GM12878 (cell line): ENCODE data around the gene SNW1. TPM values are rescaled to one million over a fixed set of nuclear protein-coding genes. Genes with fewer than 3 reads are reported as not detected.

Experiments
- ATAC-seq: fragments of 200-7000 bp; cut with Tn5 transposase; 3 replicates; pipeline ENCODE4 v1.9.1; 2020; ENCODE audit warnings: mild to moderate bottlenecking, moderate library complexity
- BruUV-seq: library from RNA; stranded (reverse); fragments of 400-500 nt; replicated peaks from 2 replicates; lab custom pipeline; 2021; lab: Mats Ljungman, UMichigan
- CTCF ChIA-PET: fragments of 300-600 bp; sonication (Branson Sonifier 250); formaldehyde crosslinking; extraction: SDS; loops from one replicate; lab custom pipeline; 2021; ENCODE audit warnings: inconsistent platforms; lab: Yijun Ruan, JAX
- POLR2A ChIA-PET: fragments of 350-600 bp; formaldehyde crosslinking; extraction: SDS; loops from one replicate; lab custom pipeline; 2021; ENCODE audit warnings: inconsistent platforms; lab: Charles Lee
- RAD21 ChIA-PET: fragments of 300-600 bp; sonication (Branson Sonifier 250); formaldehyde crosslinking; loops from one replicate; lab custom pipeline; 2023; ENCODE audit warnings: antibody characterized with exemption; ENCODE audit not compliant: unreplicated experiment; lab: Charles Lee
- SMC1A ChIA-PET: fragments of 300-600 bp; sonication (Branson Sonifier 250); formaldehyde crosslinking; loops from one replicate; lab custom pipeline; 2023; ENCODE audit not compliant: unreplicated experiment, uncharacterized antibody; lab: Charles Lee
- DNase-seq: peaks from one replicate; pipeline ENCODE4 v3.0.0-alpha.2; 2011; ENCODE audit warnings: low read depth, low spot score
- FAIRE-seq: peaks from 3 replicates; lab custom pipeline; 2011; peaks lifted over from hg19 to GRCh38; lab: Jason Lieb, UNC
- H2AFZ ChIP-seq: 2 replicates; pipeline ENCODE4 v1.6.0; 2011; ENCODE audit warnings: low read depth, low read length, control low read depth; ENCODE audit not compliant: control insufficient read depth
- H3K27ac ChIP-seq: 2 replicates; pipeline ENCODE4 v1.5.1; 2011; ENCODE audit warnings: control low read depth; ENCODE audit not compliant: control insufficient read depth, insufficient read depth
- H3K27me3 ChIP-seq, 2 experiments: replicated peaks in 1 of 2; 2 replicates each; pipeline versions ENCODE4 v1.6.0 to v1.6.1; 2011; ENCODE audit warnings: low read length in 1 of 2; ENCODE audit not compliant: control insufficient read depth in 2 of 2, insufficient read depth in 2 of 2
- H3K36me3 ChIP-seq, 2 experiments: 2 replicates each; pipeline ENCODE4 v1.5.1; 2011; ENCODE audit warnings: low read length in 1 of 2; ENCODE audit not compliant: control insufficient read depth in 2 of 2, insufficient read depth in 2 of 2
- H3K4me1 ChIP-seq: 2 replicates; pipeline ENCODE4 v1.6.1; 2011; ENCODE audit warnings: mild to moderate bottlenecking, low read length, moderate library complexity, mixed read lengths; ENCODE audit not compliant: control insufficient read depth, insufficient read depth
- H3K4me2 ChIP-seq: 2 replicates; pipeline ENCODE4 v1.6.0; 2011; ENCODE audit warnings: control low read depth; ENCODE audit not compliant: control insufficient read depth, insufficient read depth
- H3K4me3 ChIP-seq: fragments of 200-600 bp; sonication (generic); 2 replicates; pipeline ENCODE4 v1.5.1; 2016
- H3K79me2 ChIP-seq: 2 replicates; pipeline ENCODE4 v1.6.0; 2011; ENCODE audit warnings: low read length; ENCODE audit not compliant: control insufficient read depth, insufficient read depth
- H3K9ac ChIP-seq: 2 replicates; pipeline ENCODE4 v1.8.0; 2011; ENCODE audit warnings: low read length, control low read depth, mixed read lengths; ENCODE audit not compliant: control insufficient read depth, insufficient read depth
- H3K9me3 ChIP-seq: replicated peaks from 3 replicates; pipeline ENCODE4 v1.5.1; 2011; ENCODE audit warnings: mild to moderate bottlenecking, low read length; ENCODE audit not compliant: control insufficient read depth, insufficient read depth
- H4K20me1 ChIP-seq: 2 replicates; pipeline ENCODE4 v1.6.0; 2011; ENCODE audit not compliant: control insufficient read depth, insufficient read depth
- IKZF2 ChIP-seq, 2 experiments: fragments of 450-650 bp; IDR thresholded peaks; 2 replicates each; pipeline ENCODE4 v1.6.1; 2017; ENCODE audit warnings: mild to moderate bottlenecking in 2 of 2, moderate library complexity in 2 of 2
- KDM1A ChIP-seq: fragments of 200-600 bp; sonication (generic); IDR thresholded peaks from 2 replicates; pipeline ENCODE4 v1.6.1; 2016; ENCODE audit warnings: borderline replicate concordance
- MEF2B ChIP-seq: fragments of 450-650 bp; IDR thresholded peaks from 2 replicates; pipeline ENCODE4 v1.6.1; 2018; ENCODE audit warnings: mild to moderate bottlenecking, moderate library complexity; ENCODE audit not compliant: partially characterized antibody, poor library complexity, severe bottlenecking
- MXI1 ChIP-seq: fragments of 150-350 bp; IDR thresholded peaks from 2 replicates; pipeline ENCODE4 v1.6.1; 2011; ENCODE audit warnings: low read depth, mild to moderate bottlenecking, inconsistent platforms, low read length, improper control_type of control experiment
- NFXL1 ChIP-seq: fragments of 450-650 bp; IDR thresholded peaks from 2 replicates; pipeline ENCODE4 v1.6.1; 2017; ENCODE audit warnings: antibody characterized with exemption, mild to moderate bottlenecking, borderline replicate concordance
- POU2F2 ChIP-seq: IDR thresholded peaks from 3 replicates; pipeline ENCODE4 v1.6.1; 2011; ENCODE audit warnings: low read depth, mild to moderate bottlenecking, low read length, borderline replicate concordance
- SIN3A ChIP-seq: IDR thresholded peaks from 2 replicates; pipeline ENCODE4 v1.6.1; 2012; ENCODE audit warnings: low read depth, low read length, improper control_type of control experiment
- WGBS: methylation state at CpG from one replicate; pipeline ENCODE4 v1.1.6; 2016; ENCODE audit warnings: low lambda C conversion rate; ENCODE audit not compliant: insufficient replicate concordance, insufficient coverage; ENCODE audit errors: missing lambda C conversion rate; 5-methylcytosine and 5-hydroxymethylcytosine counted together
- in situ Hi-C: fragments of 300-500 bp; cut with MboI; formaldehyde crosslinking; loops from 9 replicates; pipeline ENCODE4 v1.14.3; 2018; ENCODE audit warnings: mixed read lengths
- intact Hi-C: fragments of 100-400 bp; cut with micrococcal nuclease; formaldehyde crosslinking; loops from one replicate; pipeline ENCODE4 v1.14.2; 2022; ENCODE audit not compliant: unreplicated experiment
- polyA plus RNA-seq, 11 experiments: library from polyadenylated mRNA; depleted of rRNA in 4 of 11; unstranded in 6 of 11; stranded (reverse) in 5 of 11; fragments of >200 nt; fragmentation: Nextera tagmentation in 4 of 11; fragmentation: Illumina TruSeq in 1 of 11; extraction: Ambion mirVana in 4 of 11; extraction: Trizol in 1 of 11; gene quantifications; 1 replicate in 1 of 11; 2 replicates in 10 of 11; pipeline versions ENCODE4 v1.2.1 to v1.2.3, GENCODE V29; 2011 to 2016; ENCODE audit warnings: inconsistent platforms in 2 of 11, missing spikeins in 2 of 11, low read depth in 1 of 11
- total RNA-seq, 4 experiments: library from RNA; depleted of rRNA in 3 of 4; stranded (reverse); fragments of >200 nt in 3 of 4; fragmentation: Illumina TruSeq in 1 of 4; extraction: Trizol in 1 of 4; gene quantifications; 2 replicates each; pipeline versions ENCODE4 v1.2.1 to v1.2.3, GENCODE V29; 2013 to 2021
- TF ChIP-seq, protein P1 (sequence below): IDR thresholded peaks from 2 replicates; pipeline ENCODE4 v1.6.1; 2011; ENCODE audit warnings: low read depth, low read length, improper control_type of control experiment, borderline replicate concordance
- TF ChIP-seq, protein P2 (sequence below): fragments of 450-650 bp; IDR thresholded peaks from 2 replicates; pipeline ENCODE4 v1.6.1; 2017; ENCODE audit warnings: low read depth, mild to moderate bottlenecking, moderate library complexity

The SNW1 gene
- total and polyA plus RNA-seq, 10 of the 15 experiments (the other 5 are each of a cell fraction or from before 2014, with no cell fraction given) = 56.6 to 109 (median 75.7) TPM

DNA sequence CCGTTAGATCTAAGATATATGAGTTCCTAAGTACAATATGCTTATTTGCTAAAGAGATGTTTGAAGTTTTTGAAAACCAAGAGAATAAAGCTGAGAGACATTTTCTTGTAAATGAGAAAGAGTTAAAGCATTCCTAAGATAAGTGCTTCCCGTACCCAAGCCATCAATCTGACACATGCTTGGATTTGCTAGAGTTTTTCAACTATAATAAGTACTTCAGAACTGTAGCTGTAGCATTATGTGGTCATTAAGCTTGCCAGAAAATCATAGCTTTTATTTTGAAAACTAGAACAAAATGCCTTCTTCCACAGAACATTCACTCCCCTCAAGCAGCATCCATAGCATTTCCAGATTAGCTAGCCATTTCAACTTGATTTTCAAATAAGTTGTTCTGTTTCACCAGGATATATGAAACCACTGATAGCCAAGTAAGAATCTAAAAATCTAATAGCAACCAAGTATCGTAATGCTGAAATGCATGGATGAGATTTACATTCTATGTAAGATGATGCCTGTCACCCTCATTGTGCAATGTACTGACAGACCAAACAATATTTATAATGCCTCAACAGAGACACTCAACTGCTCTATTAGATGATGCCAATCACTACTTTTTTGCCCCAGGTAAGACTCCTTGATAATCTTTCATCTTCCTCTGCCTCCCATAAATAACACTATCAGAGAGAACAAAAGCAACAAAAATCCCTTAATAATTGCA lies 8.0 kb downstream of the SNW1 start:
- TF ChIP-seq, protein P1, sequence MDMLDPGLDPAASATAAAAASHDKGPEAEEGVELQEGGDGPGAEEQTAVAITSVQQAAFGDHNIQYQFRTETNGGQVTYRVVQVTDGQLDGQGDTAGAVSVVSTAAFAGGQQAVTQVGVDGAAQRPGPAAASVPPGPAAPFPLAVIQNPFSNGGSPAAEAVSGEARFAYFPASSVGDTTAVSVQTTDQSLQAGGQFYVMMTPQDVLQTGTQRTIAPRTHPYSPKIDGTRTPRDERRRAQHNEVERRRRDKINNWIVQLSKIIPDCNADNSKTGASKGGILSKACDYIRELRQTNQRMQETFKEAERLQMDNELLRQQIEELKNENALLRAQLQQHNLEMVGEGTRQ = no peak
- TF ChIP-seq KDM1A = no peak
- TF ChIP-seq NFXL1 = no peak
- TF ChIP-seq IKZF2 (IDR thresholded peaks at IDR 0.05) = no peak
- TF ChIP-seq MXI1 = no peak
- no peak for TF ChIP-seq SIN3A
- no peak for TF ChIP-seq MEF2B
- TF ChIP-seq, protein P2, sequence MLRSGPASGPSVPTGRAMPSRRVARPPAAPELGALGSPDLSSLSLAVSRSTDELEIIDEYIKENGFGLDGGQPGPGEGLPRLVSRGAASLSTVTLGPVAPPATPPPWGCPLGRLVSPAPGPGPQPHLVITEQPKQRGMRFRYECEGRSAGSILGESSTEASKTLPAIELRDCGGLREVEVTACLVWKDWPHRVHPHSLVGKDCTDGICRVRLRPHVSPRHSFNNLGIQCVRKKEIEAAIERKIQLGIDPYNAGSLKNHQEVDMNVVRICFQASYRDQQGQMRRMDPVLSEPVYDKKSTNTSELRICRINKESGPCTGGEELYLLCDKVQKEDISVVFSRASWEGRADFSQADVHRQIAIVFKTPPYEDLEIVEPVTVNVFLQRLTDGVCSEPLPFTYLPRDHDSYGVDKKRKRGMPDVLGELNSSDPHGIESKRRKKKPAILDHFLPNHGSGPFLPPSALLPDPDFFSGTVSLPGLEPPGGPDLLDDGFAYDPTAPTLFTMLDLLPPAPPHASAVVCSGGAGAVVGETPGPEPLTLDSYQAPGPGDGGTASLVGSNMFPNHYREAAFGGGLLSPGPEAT = no peak
- TF ChIP-seq POU2F2 = no peak
- ChIA-PET RAD21 (no interaction called here), POLR2A (interaction anchor here (1.4 kb wide), 1 partner anchor 9 kb away, joined by 3 read pairs; no protein-coding TSS in a partner anchor), CTCF (interaction anchor here (1.2 to 2.5 kb wide), 3 partner anchors 8 to 37 kb away, joined by 3 to 9 read pairs (median 3); partner anchors contain the start of gene SNW1), SMC1A (interaction anchor here (0.7 to 1.4 kb wide), 6 partner anchors 9 to 294 kb away, joined by 3 read pairs; partner anchors contain the start of gene ADCK1)
- intact Hi-C loops = no loop called here
- Histone ChIP-seq H3K27me3 (no peaks in the 10 kb centered on the region), H3K4me1 (no peaks in the 10 kb centered on the region), H3K9ac (no peak overlapping the region), H3K9me3 (no peaks in the 10 kb centered on the region; the same call in 2 of the 3 replicates), H2AFZ (no peak overlapping the region), H4K20me1 (peaks cover 3% of the 10 kb centered on the region), H3K4me2 (no peak overlapping the region), H3K36me3 (peaks cover 0 to 24% of the 10 kb centered on the region in 2 experiments; a peak in 2 of 4 replicates), H3K79me2 (peaks cover 16% of the 10 kb centered on the region), H3K27ac (no peak overlapping the region), H3K4me3 (no peak overlapping the region)
- no peak for DNase-seq
- BruUV-seq = TSS peak; percentile 4
- no peak for ATAC-seq
- no peak for FAIRE-seq
- 96% methylated on average over 3 of the region's 3 CpGs for WGBS
- in situ Hi-C loops = no loop called here
